ENCODE results near the gene IL21R.
A peak's percentile ranks its signal among the peaks of the same experiment; 100 is the strongest.

IL21R gene

DNA sequence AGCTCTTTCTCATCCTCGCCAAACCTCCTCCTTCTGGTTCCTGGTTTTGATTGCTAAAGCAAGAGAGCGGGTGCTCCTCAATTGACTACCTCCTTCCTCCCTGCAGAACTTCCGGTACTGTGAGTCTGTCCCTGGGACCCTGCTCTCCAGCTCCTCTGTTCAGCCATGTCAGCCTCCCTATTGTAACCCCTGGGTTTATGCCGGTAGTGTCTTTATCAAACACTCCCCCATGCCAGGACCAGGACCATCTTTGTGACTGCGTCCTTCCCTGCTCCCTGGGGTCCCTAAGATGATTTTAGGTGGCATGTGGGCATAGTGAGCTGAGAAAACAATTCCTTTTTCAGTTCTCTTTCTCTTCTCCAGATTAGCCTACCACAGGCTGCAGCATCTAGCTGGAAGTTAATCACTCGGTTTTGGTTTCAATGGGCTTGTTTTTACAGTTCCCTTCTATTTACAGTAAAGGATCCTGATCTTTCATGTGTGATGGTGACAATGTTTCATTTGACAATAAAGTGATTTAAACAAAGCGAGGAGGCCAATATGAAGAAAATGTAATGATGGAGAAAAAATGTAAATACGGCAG lies 27.7 kb upstream of the IL21R start:
- Histone ChIP-seq H3K4me1 (ENCODE audit: control insufficient read depth in 5 of 5, insufficient read depth in 5 of 5, low read length in 5 of 5) (peaks cover 0 to 14% (median 6%) of the 10 kb centered on the region in 5 donors), H3K4me3 (ENCODE audit: low read depth in 1 of 5, low read length in 5 of 5) (no peak overlapping the region), H3K27me3 (ENCODE audit: control insufficient read depth in 5 of 5, insufficient read depth in 4 of 5, low read length in 5 of 5) (peaks cover 0 to 5% (median 0%) of the 10 kb centered on the region in 5 donors), H3K9me3 (ENCODE audit: control insufficient read depth in 5 of 5, low read length in 5 of 5) (peaks cover 0 to 4% (median 0%) of the 10 kb centered on the region in 5 donors), H3K27ac (ENCODE audit: low read depth, low read length) (no peak overlapping the region), H3K36me3 (ENCODE audit: control insufficient read depth in 5 of 5, insufficient read depth in 5 of 5, low read length in 5 of 5) (no peaks in the 10 kb centered on the region), H3K9ac (ENCODE audit: low read length in 5 of 5) (no peak overlapping the region)

- Histone ChIP-seq H3K9me3 (ENCODE audit: control insufficient read depth in 5 of 5, low read length in 5 of 5) (peaks cover 0 to 4% (median 0%) of the 10 kb centered on the region in 5 donors), H3K4me1 (ENCODE audit: control insufficient read depth in 5 of 5, insufficient read depth in 5 of 5, low read length in 5 of 5) (peaks cover 0 to 14% (median 6%) of the 10 kb centered on the region in 5 donors), H3K27me3 (ENCODE audit: control insufficient read depth in 5 of 5, insufficient read depth in 4 of 5, low read length in 5 of 5) (peaks cover 0 to 5% (median 0%) of the 10 kb centered on the region in 5 donors), H3K27ac (ENCODE audit: low read depth, low read length) (no peak overlapping the region), H3K4me3 (ENCODE audit: low read depth in 1 of 5, low read length in 5 of 5) (peak overlapping the region in 3 of 5 donors; percentile 17 to 26 (median 24)), H3K36me3 (ENCODE audit: control insufficient read depth in 5 of 5, insufficient read depth in 5 of 5, low read length in 5 of 5) (no peaks in the 10 kb centered on the region), H3K9ac (ENCODE audit: low read length in 5 of 5) (no peak overlapping the region)
Observed at GRCh38 chr16:27374804-27375425, 27.1 kb upstream of the IL21R start.

GRCh38 chr16:27377666-27378485 lies 24.1 kb upstream of the IL21R start:
- Histone ChIP-seq H3K27me3 (ENCODE audit: control insufficient read depth in 5 of 5, insufficient read depth in 4 of 5, low read length in 5 of 5) (peaks cover 0 to 5% (median 0%) of the 10 kb centered on the region in 5 donors), H3K9me3 (ENCODE audit: control insufficient read depth in 5 of 5, low read length in 5 of 5) (peaks cover 0 to 10% (median 0%) of the 10 kb centered on the region in 5 donors), H3K4me1 (ENCODE audit: control insufficient read depth in 5 of 5, insufficient read depth in 5 of 5, low read length in 5 of 5) (peaks cover 0 to 7% (median 6%) of the 10 kb centered on the region in 5 donors), H3K9ac (ENCODE audit: low read length in 5 of 5) (no peak overlapping the region), H3K36me3 (ENCODE audit: control insufficient read depth in 5 of 5, insufficient read depth in 5 of 5, low read length in 5 of 5) (no peaks in the 10 kb centered on the region), H3K4me3 (ENCODE audit: low read depth in 1 of 5, low read length in 5 of 5) (no peak overlapping the region), H3K27ac (ENCODE audit: low read depth, low read length) (no peak overlapping the region)

DNA sequence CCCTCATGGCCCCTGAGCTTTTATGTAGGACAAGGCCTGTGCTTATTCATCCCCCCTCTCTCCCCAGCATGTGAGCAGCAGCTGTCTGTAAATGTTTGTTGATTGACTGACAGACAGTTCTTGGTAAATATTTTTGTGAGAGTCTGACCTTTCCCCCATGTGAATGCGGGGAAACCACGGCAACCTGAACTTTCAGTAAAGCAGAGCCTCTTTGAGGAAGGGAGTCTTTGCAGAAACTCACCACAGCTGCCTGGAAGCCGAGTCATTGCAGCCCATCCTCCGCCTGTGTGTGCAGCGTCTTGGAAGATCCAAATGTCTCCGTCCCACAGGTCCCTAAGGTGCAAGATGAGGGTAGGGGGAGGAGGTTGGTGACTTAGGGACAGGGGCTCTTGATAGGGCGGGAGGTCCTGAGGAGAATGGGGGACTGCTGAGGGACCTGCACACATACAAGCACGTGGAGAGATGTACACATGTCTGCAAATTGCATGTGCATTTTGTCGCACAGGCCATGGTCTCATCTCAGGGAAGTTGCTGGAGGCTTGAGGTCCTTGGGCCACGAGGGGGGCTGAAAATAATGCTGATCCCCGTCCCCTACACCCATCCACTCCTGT lies 23.0 kb upstream of the IL21R start:
- Histone ChIP-seq H3K9ac (ENCODE audit: low read length in 5 of 5) (no peak overlapping the region), H3K4me3 (ENCODE audit: low read depth in 1 of 5, low read length in 5 of 5) (no peak overlapping the region), H3K9me3 (ENCODE audit: control insufficient read depth in 5 of 5, low read length in 5 of 5) (peaks cover 0 to 15% (median 5%) of the 10 kb centered on the region in 5 donors), H3K36me3 (ENCODE audit: control insufficient read depth in 5 of 5, insufficient read depth in 5 of 5, low read length in 5 of 5) (no peaks in the 10 kb centered on the region), H3K27me3 (ENCODE audit: control insufficient read depth in 5 of 5, insufficient read depth in 4 of 5, low read length in 5 of 5) (peaks cover 0 to 9% (median 0%) of the 10 kb centered on the region in 5 donors), H3K4me1 (ENCODE audit: control insufficient read depth in 5 of 5, insufficient read depth in 5 of 5, low read length in 5 of 5) (peaks cover 0 to 10% (median 6%) of the 10 kb centered on the region in 5 donors), H3K27ac (ENCODE audit: low read depth, low read length) (no peak overlapping the region)

- peaks cover 0 to 6% (median 4%) of the 10 kb centered on the region in 5 donors for H3K4me1 ChIP-seq (ENCODE audit: control insufficient read depth in 5 of 5, insufficient read depth in 5 of 5, low read length in 5 of 5)
Observed at GRCh38 chr16:27379919-27380318, 22.1 kb upstream of the IL21R start.

DNA sequence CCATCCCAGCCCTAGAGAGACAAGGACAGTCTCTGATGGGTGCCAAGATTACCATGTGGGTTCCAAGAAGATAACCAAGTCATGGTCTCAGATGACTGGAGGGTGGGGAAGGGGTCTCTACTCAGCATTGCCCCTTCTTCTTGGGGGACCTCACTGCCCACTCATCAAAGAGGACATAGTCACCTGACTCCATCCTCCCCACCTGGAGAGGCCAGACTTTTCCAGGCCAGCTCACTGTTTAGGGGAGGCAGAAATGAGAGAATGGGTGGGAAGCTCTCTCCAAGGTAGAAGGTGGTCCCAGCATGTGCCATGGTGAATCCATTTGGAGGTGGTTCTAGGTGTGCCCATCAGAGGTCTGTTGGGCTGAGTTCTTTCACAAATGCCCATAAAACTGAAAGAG lies 20.7 kb upstream of the IL21R start:
- Histone ChIP-seq H3K27ac (ENCODE audit: low read depth, low read length) (no peak overlapping the region), H3K9ac (ENCODE audit: low read length in 5 of 5) (no peak overlapping the region), H3K4me1 (ENCODE audit: control insufficient read depth in 5 of 5, insufficient read depth in 5 of 5, low read length in 5 of 5) (peaks cover 0 to 3% (median 0%) of the 10 kb centered on the region in 5 donors)

More at GRCh38 chr16:27379919-27380318, 22.1 kb upstream of the IL21R start:
- Histone ChIP-seq H3K27me3 (ENCODE audit: control insufficient read depth in 5 of 5, insufficient read depth in 4 of 5, low read length in 5 of 5) (peaks cover 0 to 9% (median 0%) of the 10 kb centered on the region in 5 donors), H3K36me3 (ENCODE audit: control insufficient read depth in 5 of 5, insufficient read depth in 5 of 5, low read length in 5 of 5) (no peaks in the 10 kb centered on the region), H3K9me3 (ENCODE audit: control insufficient read depth in 5 of 5, low read length in 5 of 5) (peaks cover 0 to 23% (median 12%) of the 10 kb centered on the region in 5 donors), H3K4me3 (ENCODE audit: low read depth in 1 of 5, low read length in 5 of 5) (no peak overlapping the region), H3K27ac (ENCODE audit: low read depth, low read length) (no peak overlapping the region), H3K9ac (ENCODE audit: low read length in 5 of 5) (no peak overlapping the region)

GRCh38 chr16:27381974-27382855 lies 19.8 kb upstream of the IL21R start:
- Histone ChIP-seq H3K4me3 (ENCODE audit: low read depth in 1 of 5, low read length in 5 of 5) (no peak overlapping the region), H3K36me3 (ENCODE audit: control insufficient read depth in 5 of 5, insufficient read depth in 5 of 5, low read length in 5 of 5) (no peaks in the 10 kb centered on the region), H3K27ac (ENCODE audit: low read depth, low read length) (no peak overlapping the region), H3K9ac (ENCODE audit: low read length in 5 of 5) (no peak overlapping the region), H3K27me3 (ENCODE audit: control insufficient read depth in 5 of 5, insufficient read depth in 4 of 5, low read length in 5 of 5) (peaks cover 0 to 9% (median 0%) of the 10 kb centered on the region in 5 donors), H3K4me1 (ENCODE audit: control insufficient read depth in 5 of 5, insufficient read depth in 5 of 5, low read length in 5 of 5) (peaks cover 0 to 3% (median 0%) of the 10 kb centered on the region in 5 donors), H3K9me3 (ENCODE audit: control insufficient read depth in 5 of 5, low read length in 5 of 5) (peaks cover 0 to 35% (median 15%) of the 10 kb centered on the region in 5 donors)

More for the DNA sequence above, 20.7 kb upstream of the IL21R start:
- Histone ChIP-seq H3K9me3 (ENCODE audit: control insufficient read depth in 5 of 5, low read length in 5 of 5) (peaks cover 0 to 34% (median 14%) of the 10 kb centered on the region in 5 donors), H3K27me3 (ENCODE audit: control insufficient read depth in 5 of 5, insufficient read depth in 4 of 5, low read length in 5 of 5) (peaks cover 0 to 9% (median 0%) of the 10 kb centered on the region in 5 donors), H3K36me3 (ENCODE audit: control insufficient read depth in 5 of 5, insufficient read depth in 5 of 5, low read length in 5 of 5) (no peaks in the 10 kb centered on the region), H3K4me3 (ENCODE audit: low read depth in 1 of 5, low read length in 5 of 5) (no peak overlapping the region)

GRCh38 chr16:27383556-27384243 lies 18.3 kb upstream of the IL21R start:
- Histone ChIP-seq H3K36me3 (ENCODE audit: control insufficient read depth in 5 of 5, insufficient read depth in 5 of 5, low read length in 5 of 5) (no peaks in the 10 kb centered on the region), H3K4me1 (ENCODE audit: control insufficient read depth in 5 of 5, insufficient read depth in 5 of 5, low read length in 5 of 5) (peaks cover 0 to 3% (median 0%) of the 10 kb centered on the region in 5 donors), H3K4me3 (ENCODE audit: low read depth in 1 of 5, low read length in 5 of 5) (peak overlapping the region in 1 of 5 donors; percentile 6), H3K27ac (ENCODE audit: low read depth, low read length) (no peak overlapping the region), H3K9me3 (ENCODE audit: control insufficient read depth in 5 of 5, low read length in 5 of 5) (peaks cover 0 to 35% (median 15%) of the 10 kb centered on the region in 5 donors), H3K27me3 (ENCODE audit: control insufficient read depth in 5 of 5, insufficient read depth in 4 of 5, low read length in 5 of 5) (peaks cover 0 to 4% (median 0%) of the 10 kb centered on the region in 5 donors), H3K9ac (ENCODE audit: low read length in 5 of 5) (no peak overlapping the region)

Measured in subcutaneous abdominal adipose tissue (tissue), 5 donors.